HG02763 (cell line): ENCODE results near the gene LGR4.
"Not testable (repeated sequence)": the region's sequence is repeated elsewhere in the genome, so short reads cannot be mapped to it uniquely, and the experiment has no call there.

ENCODE experiments used
- ATAC-seq: cut with Tn5 transposase; IDR thresholded peaks from one replicate; pipeline ENCODE4 v1.9.1; 2021; ENCODE audit warnings: mild to moderate bottlenecking, moderate library complexity; ENCODE audit not compliant: unreplicated experiment

The LGR4 gene, protein sequence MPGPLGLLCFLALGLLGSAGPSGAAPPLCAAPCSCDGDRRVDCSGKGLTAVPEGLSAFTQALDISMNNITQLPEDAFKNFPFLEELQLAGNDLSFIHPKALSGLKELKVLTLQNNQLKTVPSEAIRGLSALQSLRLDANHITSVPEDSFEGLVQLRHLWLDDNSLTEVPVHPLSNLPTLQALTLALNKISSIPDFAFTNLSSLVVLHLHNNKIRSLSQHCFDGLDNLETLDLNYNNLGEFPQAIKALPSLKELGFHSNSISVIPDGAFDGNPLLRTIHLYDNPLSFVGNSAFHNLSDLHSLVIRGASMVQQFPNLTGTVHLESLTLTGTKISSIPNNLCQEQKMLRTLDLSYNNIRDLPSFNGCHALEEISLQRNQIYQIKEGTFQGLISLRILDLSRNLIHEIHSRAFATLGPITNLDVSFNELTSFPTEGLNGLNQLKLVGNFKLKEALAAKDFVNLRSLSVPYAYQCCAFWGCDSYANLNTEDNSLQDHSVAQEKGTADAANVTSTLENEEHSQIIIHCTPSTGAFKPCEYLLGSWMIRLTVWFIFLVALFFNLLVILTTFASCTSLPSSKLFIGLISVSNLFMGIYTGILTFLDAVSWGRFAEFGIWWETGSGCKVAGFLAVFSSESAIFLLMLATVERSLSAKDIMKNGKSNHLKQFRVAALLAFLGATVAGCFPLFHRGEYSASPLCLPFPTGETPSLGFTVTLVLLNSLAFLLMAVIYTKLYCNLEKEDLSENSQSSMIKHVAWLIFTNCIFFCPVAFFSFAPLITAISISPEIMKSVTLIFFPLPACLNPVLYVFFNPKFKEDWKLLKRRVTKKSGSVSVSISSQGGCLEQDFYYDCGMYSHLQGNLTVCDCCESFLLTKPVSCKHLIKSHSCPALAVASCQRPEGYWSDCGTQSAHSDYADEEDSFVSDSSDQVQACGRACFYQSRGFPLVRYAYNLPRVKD

DNA sequence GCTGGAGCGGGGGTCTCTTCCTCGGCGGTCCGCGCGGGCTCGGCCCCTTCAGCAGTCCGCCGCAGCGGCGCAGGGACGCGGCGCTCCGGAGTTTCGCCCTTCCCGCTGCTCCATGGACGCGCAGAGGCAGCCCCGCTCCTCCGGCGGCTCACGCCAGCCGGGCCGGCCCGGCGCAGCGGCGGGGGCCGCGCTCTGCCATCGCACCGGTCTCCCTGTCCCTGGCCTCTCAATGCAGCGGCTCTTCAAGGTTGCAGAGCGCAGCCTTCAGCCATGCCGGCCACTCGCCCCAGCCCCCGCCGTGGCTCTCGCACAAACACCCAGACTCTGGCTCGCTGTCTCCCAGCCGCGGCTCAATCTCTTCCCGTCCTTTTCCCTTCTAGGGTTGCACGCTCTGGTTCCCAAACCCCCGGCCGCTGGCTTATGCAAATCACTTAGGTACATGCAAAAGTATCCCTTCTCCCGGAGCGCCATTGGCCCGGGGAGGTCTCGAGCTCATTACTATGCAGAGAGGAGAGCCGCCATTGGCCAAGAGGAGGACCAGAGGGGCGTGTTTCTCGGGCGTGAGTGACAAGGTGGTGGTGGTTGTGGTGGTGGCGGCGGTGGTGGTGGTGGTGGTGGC, at the start of gene LGR4:
Gene LGR4, minus strand, starts transcription at position 393 of the 619 bp plus-strand sequence. CDS start 488 bp downstream, outside the sequence.
- ATAC-seq, result peak; percentile 73

GRCh38 chr11:27520226-27520625, 47.6 kb upstream of the LGR4 start:
- no peak for ATAC-seq

DNA sequence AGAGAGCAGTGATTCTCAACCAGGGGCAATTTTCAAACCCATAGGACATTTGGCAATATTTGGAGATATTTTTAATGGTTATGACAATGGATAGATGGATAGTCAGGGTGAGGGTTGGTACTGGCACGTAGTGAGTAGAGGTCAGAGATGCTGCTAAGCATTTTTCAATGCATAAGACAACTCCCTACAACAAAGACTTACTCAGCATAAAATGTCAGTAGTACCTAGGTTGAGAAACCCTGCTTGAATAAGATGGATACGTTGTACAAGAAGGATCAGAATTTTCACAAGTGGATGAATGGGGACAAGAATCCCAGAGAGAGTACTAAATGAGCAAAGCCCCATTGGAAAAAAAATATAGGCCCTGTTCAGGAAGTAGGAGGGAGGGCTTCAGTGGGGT, 45.9 kb upstream of the LGR4 start:
- no peak for ATAC-seq

DNA sequence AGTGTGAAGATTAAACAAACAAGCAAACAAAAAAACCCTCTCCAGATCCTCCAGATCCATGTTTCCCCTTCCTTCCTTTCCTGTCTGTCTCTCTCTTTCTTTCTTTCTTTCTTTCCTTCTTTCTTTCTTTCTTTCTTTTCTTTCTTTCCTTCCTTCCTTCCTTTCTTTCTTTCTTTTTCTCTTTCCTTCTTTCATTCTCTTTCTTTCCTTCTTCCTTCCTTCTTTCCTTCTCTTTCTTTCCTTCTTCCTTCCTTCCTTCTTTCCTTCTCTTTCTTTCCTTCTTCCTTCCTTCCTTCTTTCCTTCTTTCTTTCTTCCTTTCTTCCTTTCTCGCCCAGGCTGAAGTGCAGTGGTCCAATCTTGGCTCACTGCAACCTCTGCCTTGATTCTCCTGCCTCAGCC, 44.9 kb upstream of the LGR4 start:
- not testable (repeated sequence) for ATAC-seq

DNA sequence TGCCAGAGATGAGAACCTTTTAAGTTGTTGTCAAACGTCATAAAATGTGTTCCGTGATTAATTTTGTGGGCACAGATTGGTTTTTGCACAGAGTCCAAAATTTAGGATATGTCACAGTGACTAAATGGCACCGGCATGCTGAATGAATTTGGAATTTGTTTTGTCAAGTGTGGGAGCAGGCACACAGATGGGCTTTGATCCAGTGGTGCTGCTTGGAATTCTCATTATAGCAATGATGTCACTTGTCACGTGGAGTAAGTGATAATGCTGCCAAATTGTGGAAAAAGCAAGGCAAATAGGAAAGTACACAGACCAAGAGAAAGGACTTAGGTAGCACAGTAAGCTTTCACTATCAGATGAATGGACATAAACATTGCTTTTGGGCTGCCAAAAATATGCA, 42.0 kb upstream of the LGR4 start:
- ATAC-seq, result no peak

DNA sequence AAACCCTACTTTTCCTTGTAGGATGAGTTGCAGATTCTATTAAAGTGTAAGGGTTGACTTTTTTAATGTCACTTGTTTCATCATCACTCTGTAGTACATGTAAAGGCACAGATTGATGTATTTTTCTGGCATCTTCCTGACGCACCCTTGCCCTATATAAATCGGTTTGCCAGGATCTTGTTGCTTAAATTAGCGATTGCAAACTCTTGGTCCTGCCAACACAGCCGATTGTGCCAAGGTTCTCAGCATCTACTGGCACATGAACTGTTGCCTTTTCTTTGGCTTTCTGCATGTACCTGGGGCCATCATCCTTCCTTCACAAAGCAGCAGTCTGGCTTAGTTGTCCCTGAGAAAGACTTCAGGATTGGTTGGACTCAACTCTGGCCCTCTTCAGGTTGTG, 41.5 kb upstream of the LGR4 start:
- ATAC-seq, result no peak

- no peak for ATAC-seq
These were observed 40.8 kb upstream of the LGR4 start for GRCh38 chr11:27513389-27513788.

GRCh38 chr11:27512238-27512637, 39.6 kb upstream of the LGR4 start:
- no peak for ATAC-seq

- no peak for ATAC-seq
These were observed 37.3 kb upstream of the LGR4 start for GRCh38 chr11:27509908-27510307.

- ATAC-seq, result no peak
These were observed 35.1 kb upstream of the LGR4 start for GRCh38 chr11:27507557-27508322.

DNA sequence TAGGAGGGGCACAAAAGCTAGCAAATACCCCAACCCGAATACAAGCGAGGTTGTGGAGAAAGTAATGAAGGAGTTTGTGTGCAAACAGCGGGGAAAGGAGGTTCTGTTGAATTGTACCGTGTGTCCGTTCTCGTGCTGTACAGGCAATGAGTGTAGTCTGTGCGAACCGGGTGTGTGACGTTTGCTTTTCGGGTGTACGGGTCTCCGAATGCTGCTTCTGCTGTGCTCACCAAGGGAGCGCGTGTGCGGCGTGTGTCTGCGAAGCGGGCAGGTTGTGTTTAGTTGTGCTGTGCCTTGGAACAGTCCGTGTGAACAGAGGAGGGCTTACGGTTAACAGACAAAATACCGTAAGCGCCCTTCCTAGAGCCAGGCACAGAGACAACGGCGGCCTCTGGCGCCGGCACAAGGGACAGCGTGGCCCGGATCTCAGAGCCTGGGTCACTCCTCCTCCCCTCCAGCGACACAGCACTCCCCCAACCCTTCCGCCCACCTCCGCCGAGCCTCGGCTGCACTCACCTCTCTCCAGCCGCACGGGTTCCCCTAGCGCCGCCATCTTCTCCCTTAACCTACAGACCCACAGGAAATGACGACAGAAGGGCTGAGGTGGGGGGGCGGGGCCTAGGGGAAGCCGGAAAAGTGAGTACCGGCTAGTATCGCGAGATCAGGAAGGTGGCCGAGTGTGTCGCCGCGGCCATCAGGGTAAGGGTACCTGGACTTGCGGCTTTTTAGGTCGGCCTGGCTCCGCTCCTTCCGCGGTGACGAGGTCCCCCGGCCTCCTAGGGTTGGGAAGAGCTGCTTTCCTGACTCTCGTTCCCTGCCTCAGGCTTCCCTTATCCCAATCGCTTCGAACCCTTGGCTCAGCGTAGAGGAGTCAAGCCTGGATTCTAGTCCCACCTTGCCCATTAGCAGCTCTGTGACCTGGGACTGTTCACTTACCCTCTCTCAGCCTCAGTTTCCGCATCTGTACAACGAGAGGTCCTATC, 33.9 kb upstream of the LGR4 start, which contains the start of gene LIN7C:
Gene LIN7C, minus strand, starts transcription at position 570 of the 983 bp plus-strand sequence. Its CDS starts 17 bp downstream, at position 553.
- peak; percentile 94 for ATAC-seq

- no peak for ATAC-seq
These were observed 33.2 kb upstream of the LGR4 start for GRCh38 chr11:27505781-27506180.

GRCh38 chr11:27504205-27504604, 31.6 kb upstream of the LGR4 start:
- no peak for ATAC-seq

DNA sequence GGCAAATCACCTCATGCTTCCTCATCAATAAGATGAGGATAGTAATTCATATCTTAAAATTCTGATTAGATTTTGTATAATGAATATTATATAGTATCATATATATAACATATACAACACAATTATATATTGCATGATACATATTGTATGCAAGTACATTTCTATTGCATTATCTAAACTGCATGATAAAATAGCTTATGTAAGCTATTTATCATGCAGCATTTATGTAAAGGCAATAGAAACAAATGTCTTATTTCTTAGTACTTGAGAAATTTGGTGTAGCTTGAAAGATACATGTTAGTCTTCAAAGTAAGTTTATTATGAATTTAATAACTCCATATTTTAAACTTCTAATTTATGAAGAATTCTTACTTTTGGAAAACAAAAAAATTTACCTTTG, 28.5 kb upstream of the LGR4 start:
- no peak for ATAC-seq

- no peak for ATAC-seq
These were observed 25.3 kb upstream of the LGR4 start for GRCh38 chr11:27497911-27498310.

GRCh38 chr11:27497284-27497866, 24.8 kb upstream of the LGR4 start:
- ATAC-seq, result peak; percentile 67

DNA sequence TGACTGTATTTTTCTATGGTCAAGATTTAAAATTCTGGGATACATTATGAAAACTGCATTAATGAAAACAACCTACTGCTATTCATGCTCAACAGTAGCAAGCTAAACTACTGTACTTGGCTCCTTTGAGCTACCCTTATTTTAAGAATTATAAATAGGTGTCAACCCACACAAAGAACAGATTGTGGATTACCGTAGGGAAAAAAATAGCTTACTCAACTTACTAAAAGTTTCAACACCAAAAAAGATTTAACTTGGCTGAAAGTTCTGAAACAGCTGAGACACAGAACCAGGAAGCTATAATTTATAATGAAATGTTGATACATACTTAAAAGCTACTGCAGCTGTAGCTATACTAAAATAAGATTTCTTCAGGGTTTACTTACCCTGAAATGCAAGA, 23.9 kb upstream of the LGR4 start:
- ATAC-seq, result no peak

- no peak for ATAC-seq
These were observed 23.2 kb upstream of the LGR4 start for GRCh38 chr11:27495710-27496300.

GRCh38 chr11:27489092-27489491, 16.5 kb upstream of the LGR4 start:
- ATAC-seq, result no peak
